AML-193 (cell line): Measurements from ENCODE around the gene RIN3.

Experiments
- DNase-seq, 2 experiments: peaks; one replicate each; lab custom pipeline; 2025; lab: John Stamatoyannopoulos, UW

The RIN3 gene

GRCh38 chr14:92484132-92484823 lies 29.3 kb upstream of the RIN3 start:
- DNase-seq = no peak

GRCh38 chr14:92486881-92487280 lies 26.7 kb upstream of the RIN3 start:
- DNase-seq = no peak

- no peak for DNase-seq
These were observed 26.0 kb upstream of the RIN3 start for GRCh38 chr14:92487513-92488133.

GRCh38 chr14:92489394-92490238 lies 24.0 kb upstream of the RIN3 start:
- DNase-seq = no peak

GRCh38 chr14:92490239-92490959 lies 23.2 kb upstream of the RIN3 start:
- DNase-seq = no peak

GRCh38 chr14:92491782-92492181 lies 21.8 kb upstream of the RIN3 start:
- DNase-seq = no peak

- no peak for DNase-seq
These were observed 21.3 kb upstream of the RIN3 start for GRCh38 chr14:92492258-92492657.

DNA sequence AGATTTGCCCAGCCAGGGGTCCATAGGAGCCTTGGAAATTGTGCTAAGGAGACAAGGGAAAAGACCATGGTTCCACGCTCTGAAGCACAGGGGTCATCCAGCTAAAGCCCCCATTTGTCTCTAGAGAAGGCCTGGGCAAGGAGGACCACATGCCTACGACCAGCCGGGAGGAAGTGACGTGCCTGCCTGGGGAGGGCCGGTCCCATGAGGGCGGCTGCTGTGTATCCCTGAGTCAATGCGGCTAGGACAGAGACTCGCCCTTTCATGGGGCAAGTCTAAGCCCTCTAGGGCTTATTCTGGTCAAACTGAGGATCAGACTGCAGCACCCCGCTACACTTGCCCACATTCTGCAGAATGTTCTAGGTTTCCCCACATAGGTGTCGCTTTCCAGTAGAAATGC lies 20.6 kb upstream of the RIN3 start:
- no peak for DNase-seq

GRCh38 chr14:92493492-92493891 lies 20.1 kb upstream of the RIN3 start:
- no peak for DNase-seq

DNA sequence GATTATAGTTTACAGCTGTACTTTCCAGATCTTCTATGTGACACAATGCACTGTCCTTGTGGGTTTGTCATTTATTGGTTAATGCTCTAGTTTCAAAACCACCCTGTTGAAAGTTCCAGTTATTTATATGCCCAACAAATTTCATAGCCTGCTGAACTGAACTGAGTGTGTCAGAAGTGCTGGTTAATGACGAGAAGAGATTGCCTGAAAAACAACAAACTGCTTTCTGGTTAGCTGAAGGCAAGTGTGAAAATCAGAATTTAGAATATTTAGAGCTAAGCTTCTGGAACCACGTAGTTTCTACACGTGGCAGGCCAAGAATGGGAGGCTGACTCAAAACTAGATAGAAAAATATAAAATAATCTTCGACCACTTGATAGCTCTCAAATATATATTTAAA lies 19.1 kb upstream of the RIN3 start:
- DNase-seq = no peak

GRCh38 chr14:92495027-92495426 lies 18.6 kb upstream of the RIN3 start:
- DNase-seq = no peak

DNA sequence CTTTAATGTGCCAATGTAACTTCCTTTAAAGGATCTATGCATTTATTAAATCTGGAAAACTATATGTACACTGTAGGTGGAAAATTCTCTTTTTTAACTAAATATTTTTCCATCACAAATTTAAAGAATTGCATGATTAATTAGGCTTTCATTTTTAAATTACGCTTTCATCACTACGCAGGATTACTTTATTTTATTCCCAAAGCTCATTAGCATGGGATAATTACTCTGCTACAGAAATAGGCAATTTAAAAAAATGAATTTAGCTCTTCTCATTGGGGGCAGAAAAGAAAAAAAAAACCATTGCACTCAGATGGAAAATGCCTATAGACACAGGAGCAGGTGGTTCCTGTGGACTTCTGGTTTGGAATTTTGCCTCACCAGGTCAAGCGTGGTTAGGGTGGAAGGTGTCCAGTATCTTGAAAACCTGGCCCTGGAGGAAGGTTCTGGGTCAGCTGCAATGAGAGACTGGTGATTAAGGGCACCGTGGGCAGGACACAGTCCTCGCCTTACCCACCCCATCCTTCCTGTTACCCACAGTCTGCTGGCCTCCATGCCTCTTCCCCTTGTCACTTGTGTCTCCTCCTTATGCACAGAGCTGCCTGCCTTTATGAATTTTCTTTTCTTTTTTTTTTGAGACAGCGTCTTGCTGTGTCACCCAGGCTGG lies 17.3 kb upstream of the RIN3 start:
- no peak for DNase-seq

- no peak for DNase-seq
These were observed 16.2 kb upstream of the RIN3 start for GRCh38 chr14:92497391-92497790.

GRCh38 chr14:92499234-92499633 lies 14.3 kb upstream of the RIN3 start:
- DNase-seq = no peak

GRCh38 chr14:92500491-92500941 lies 13.1 kb upstream of the RIN3 start:
- DNase-seq = no peak

- no peak for DNase-seq
These were observed 11.7 kb upstream of the RIN3 start for GRCh38 chr14:92501891-92502351.

GRCh38 chr14:92502541-92503286 lies 10.9 kb upstream of the RIN3 start:
- DNase-seq = no peak

GRCh38 chr14:92503756-92504491 lies 9.7 kb upstream of the RIN3 start:
- no peak for DNase-seq

DNA sequence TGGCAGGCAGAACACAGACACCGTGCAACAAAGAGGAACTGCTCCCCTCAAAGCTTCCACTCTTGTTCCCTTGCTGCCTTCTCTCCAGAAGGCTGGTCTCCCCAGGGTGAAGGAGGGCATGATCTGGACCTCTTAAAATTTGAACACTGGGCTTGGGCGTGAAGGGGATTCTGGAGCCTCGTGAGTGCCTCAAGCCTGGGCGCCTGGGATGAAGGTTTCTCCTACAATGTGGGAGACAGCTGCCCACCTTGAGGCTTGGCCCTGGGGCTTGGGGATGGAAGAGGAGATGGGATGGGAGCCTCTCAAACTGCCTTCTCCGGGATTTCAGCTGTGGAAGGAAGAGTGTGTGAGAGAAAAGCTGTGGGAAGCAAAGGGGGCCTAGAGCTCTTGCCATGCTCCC lies 7.8 kb upstream of the RIN3 start:
- no peak for DNase-seq

- no peak for DNase-seq
These were observed 7.3 kb upstream of the RIN3 start for GRCh38 chr14:92506231-92506630.
